Inflammatory macrophage treated with lipopolysaccharide for 1 hour (primary cell): ENCODE measurements around the gene ZCRB1.

ENCODE experiments used
- DNase-seq, 2 donors: peaks; one replicate each; pipeline ENCODE4 v3.0.0-alpha.2; 2020 to 2022

ZCRB1 gene

GRCh38 chr12:42326541-42327226, 790 bp upstream of the ZCRB1 start:
- DNase-seq, result peak; percentile 7 to 22

- no peak for DNase-seq
Measured at GRCh38 chr12:42325326-42325652, 605 bp downstream of the ZCRB1 start.

- DNase-seq, result no peak
Measured at GRCh38 chr12:42323856-42324255, 2.0 kb downstream of the ZCRB1 start.

GRCh38 chr12:42322567-42322966, 3.3 kb downstream of the ZCRB1 start:
- DNase-seq, result no peak

GRCh38 chr12:42320796-42321195, 5.1 kb downstream of the ZCRB1 start:
- DNase-seq, result no peak

GRCh38 chr12:42315108-42315507, 10.8 kb downstream of the ZCRB1 start:
- DNase-seq, result no peak

- no peak for DNase-seq
Measured at GRCh38 chr12:42309996-42310395, 15.9 kb downstream of the ZCRB1 start.

GRCh38 chr12:42308390-42308789, 17.5 kb downstream of the ZCRB1 start:
- DNase-seq, result no peak

- no peak for DNase-seq
Measured at GRCh38 chr12:42306297-42306696, 19.6 kb downstream of the ZCRB1 start.

GRCh38 chr12:42299392-42300308, 26.2 kb downstream of the ZCRB1 start:
- no peak for DNase-seq

- DNase-seq, result no peak
Measured at GRCh38 chr12:42298887-42299286, 27.0 kb downstream of the ZCRB1 start.

- DNase-seq, result peak in 1 of 2 donors; percentile 41
Measured at GRCh38 chr12:42296503-42297109, 29.3 kb downstream of the ZCRB1 start.

GRCh38 chr12:42291680-42292079, 34.2 kb downstream of the ZCRB1 start:
- no peak for DNase-seq

- no peak for DNase-seq
Measured at GRCh38 chr12:42288544-42288943, 37.4 kb downstream of the ZCRB1 start.

- no peak for DNase-seq
Measured at GRCh38 chr12:42286741-42287140, 39.2 kb downstream of the ZCRB1 start.

- DNase-seq, result no peak
Measured at GRCh38 chr12:42285431-42285830, 40.5 kb downstream of the ZCRB1 start.

- DNase-seq, result no peak
Measured at GRCh38 chr12:42284876-42285275, 41.0 kb downstream of the ZCRB1 start.

GRCh38 chr12:42284157-42284556, 41.7 kb downstream of the ZCRB1 start:
- DNase-seq, result peak; percentile 28 to 29

- DNase-seq, result peak in 1 of 2 donors; percentile 16
Measured at GRCh38 chr12:42283739-42284138, 42.2 kb downstream of the ZCRB1 start.

GRCh38 chr12:42282294-42282693, 43.6 kb downstream of the ZCRB1 start:
- DNase-seq, result no peak

- no peak for DNase-seq
Measured at GRCh38 chr12:42281844-42282243, 44.0 kb downstream of the ZCRB1 start.

- no peak for DNase-seq
Measured at GRCh38 chr12:42281278-42281677, 44.6 kb downstream of the ZCRB1 start.

GRCh38 chr12:42278128-42278510, 47.8 kb downstream of the ZCRB1 start:
- DNase-seq, result no peak
